HG03025 (cell line): ENCODE measurements around the gene JARID2.

Experiments used
- ATAC-seq: cut with Tn5 transposase; IDR thresholded peaks from one replicate; pipeline ENCODE4 v1.9.1; 2021; ENCODE audit warnings: mild to moderate bottlenecking, moderate library complexity; ENCODE audit not compliant: unreplicated experiment, low FRiP score

Gene JARID2

GRCh38 chr6:15350386-15351083 lies 104.7 kb downstream of the JARID2 start:
- no peak for ATAC-seq

- ATAC-seq: no peak
These were observed 105.8 kb downstream of the JARID2 start for GRCh38 chr6:15351631-15352030.

DNA sequence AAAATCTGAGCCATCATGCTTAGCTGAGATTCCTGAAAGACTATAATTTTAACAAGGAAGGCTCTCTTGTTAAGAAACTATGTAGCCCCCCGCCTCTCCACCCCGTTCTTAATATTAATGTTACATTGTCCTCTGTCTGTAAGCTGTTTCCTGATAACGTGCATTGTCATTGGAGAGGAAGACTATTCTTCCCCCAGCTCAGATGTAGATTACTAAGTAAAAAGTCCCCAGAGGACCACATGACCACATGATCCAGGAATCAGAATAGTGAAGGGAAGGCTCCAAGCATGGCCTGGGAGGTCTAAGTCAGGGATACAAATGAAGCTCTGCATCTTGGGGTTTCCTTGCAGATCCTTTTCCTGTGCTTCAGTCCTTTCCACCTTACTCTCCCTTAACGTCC lies 106.4 kb downstream of the JARID2 start:
- no peak for ATAC-seq

DNA sequence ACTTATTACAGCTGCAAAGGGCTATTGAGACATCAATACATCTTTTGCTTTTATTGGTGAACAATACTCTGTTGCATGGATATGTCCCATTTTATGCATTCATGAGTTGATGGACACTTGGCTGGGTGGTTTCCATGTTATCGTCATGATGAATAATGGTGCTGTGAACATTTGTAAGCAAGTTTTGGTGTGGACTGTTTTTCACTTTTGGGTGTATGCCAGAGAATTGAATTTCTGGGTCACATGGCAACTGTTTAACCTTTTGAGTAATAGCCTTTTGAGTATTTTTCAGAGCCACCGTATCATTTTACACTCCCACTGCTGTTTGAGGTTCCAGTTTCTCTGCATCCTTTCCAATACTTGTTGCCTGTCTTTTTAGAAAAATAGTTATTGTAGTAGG lies 107.0 kb downstream of the JARID2 start:
- no peak for ATAC-seq

DNA sequence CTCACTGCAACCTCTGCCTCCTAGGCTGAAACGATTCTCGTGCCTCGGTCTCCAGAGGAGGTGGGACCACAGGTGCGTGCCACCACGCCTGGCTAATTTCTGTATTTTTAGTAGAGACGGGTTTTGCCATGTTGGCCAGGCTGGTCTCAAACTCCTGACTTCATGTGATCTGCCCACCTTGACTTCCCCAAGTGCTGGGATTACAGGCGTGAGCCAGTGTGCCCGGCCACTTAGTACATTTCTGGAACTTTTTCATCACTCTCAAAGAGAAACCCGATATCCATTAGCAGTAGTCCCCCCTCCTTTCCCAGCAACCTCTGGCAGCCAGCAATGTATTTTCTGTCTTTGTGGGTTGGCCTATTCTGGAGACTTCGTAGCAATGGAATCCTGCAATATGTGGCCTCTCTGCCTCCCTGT lies 109.8 kb downstream of the JARID2 start:
- no peak for ATAC-seq

GRCh38 chr6:15356179-15356578 lies 110.3 kb downstream of the JARID2 start:
- no peak for ATAC-seq

GRCh38 chr6:15356937-15357336 lies 111.1 kb downstream of the JARID2 start:
- no peak for ATAC-seq

- ATAC-seq: no peak
These were observed 111.9 kb downstream of the JARID2 start for GRCh38 chr6:15357782-15358181.

DNA sequence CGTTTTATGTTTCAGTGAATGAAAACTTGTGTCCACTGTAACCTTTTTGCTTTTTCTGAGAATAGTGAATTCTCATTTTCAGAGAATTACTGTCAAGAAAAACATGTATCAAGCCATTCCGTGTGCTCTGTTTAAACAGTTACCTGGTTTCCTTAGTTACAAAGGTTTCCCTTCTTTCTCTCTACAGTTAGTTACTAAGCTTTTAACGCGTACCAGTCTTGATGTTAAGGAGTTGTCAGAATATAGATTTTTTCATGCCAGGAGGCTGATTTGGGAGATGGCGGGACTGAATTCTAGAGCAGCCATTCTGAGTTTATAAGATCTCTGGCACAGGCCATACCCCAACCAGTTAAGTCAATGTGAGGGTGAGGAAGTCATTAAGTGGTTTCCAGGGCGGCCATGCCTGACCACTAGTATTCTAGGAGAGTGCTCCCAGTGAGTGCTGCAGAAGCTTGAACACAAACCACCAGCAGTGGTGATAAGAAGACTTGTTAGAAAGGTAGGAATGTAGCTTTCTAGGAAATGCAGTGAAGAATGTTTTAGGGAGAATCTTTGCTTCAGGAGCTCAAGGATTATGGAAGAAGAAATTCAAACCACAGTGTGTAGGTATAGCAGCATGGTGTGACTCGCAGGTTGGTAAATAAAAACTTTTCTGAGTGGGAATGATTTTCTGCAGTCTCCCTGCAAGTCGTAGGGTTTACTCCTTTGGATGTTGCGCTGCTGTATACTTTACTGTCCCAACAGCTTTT lies 112.9 kb downstream of the JARID2 start:
- ATAC-seq: no peak

DNA sequence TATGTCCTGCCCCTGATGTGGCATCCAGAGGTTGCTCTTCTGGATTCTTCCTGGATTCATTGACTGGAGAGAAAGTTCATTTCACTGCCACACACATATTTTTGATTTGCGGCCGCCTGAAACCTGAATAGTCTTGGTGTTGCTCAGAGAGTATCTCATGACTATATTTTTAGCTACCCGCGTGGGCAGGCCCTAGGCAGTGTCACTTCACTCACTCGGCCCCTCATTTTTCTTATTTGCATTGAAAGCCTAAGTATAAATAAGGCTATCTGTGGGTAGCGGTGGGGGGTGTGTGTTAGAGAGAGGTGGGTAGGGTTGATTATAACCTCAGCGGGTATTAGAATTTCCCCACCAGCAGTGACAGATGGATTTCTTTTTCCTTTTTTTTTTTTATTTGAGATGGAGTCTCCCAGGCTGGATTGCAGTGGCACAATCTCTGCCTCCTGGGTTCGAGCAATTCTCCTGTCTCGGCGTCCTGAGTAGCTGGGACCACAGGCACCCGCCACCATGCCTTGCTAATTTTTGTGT lies 113.5 kb downstream of the JARID2 start:
- ATAC-seq: peak; percentile 59

- ATAC-seq: no peak
These were observed 114.4 kb downstream of the JARID2 start for GRCh38 chr6:15360300-15360699.

GRCh38 chr6:15361197-15361596 lies 115.3 kb downstream of the JARID2 start:
- no peak for ATAC-seq

DNA sequence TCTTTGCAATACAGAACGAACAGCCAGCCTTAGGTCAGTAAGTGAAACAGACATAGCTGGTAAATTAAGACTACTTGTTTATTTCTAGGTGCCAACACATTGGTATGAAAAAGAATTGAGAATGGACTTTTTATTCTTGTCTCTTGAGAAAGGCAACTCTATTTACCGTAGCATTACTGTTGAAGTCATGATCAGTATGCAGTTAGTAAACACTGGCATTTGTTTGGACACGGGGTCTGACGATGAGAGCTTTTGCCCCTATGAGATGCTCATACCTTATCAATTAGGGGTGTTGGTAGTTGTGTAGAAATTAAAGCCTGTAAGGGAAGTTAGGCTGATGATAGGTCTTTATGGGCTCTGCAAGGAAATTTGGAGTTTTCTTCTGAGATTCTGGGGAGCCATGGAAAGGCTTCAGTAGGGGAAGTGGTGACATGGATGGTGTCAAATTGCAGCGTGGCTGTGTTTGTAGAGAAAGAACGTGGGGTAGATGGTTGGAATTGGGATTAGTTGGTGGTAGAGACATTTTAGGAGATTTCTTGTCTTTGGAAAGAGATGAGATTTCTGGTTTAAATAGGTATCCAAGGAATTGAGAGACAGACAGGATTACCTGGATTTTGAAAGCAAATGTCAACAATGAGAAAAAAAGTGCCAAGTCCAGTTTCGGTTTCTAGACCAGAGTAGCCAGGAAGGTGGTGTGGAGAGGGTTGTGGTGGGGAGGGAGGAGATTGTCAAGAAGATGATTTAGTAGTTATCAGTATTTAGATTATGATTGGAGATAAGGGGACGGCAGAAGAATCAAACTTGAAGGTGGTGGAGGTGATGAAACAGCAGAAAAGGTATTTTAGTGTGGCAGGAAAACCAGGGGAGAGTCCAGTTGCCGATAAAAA lies 116.6 kb downstream of the JARID2 start:
- ATAC-seq: no peak

DNA sequence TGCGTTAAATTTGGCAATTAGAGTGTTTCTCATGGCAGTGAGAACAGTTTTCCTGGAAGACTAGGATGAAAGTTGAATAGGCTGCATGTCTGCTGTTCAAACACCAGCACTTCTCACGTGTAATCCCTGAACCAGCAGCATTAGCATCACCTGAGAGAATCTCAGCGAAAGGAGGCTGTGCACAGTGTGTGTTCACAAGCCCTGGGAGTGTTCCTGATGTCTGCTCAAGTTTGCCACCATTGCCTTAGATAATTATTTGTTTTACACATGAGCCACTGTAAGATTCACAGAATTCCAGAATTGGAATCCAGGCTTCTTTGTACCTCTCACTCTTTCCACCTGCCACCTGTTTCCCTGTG lies 117.3 kb downstream of the JARID2 start:
- no peak for ATAC-seq

DNA sequence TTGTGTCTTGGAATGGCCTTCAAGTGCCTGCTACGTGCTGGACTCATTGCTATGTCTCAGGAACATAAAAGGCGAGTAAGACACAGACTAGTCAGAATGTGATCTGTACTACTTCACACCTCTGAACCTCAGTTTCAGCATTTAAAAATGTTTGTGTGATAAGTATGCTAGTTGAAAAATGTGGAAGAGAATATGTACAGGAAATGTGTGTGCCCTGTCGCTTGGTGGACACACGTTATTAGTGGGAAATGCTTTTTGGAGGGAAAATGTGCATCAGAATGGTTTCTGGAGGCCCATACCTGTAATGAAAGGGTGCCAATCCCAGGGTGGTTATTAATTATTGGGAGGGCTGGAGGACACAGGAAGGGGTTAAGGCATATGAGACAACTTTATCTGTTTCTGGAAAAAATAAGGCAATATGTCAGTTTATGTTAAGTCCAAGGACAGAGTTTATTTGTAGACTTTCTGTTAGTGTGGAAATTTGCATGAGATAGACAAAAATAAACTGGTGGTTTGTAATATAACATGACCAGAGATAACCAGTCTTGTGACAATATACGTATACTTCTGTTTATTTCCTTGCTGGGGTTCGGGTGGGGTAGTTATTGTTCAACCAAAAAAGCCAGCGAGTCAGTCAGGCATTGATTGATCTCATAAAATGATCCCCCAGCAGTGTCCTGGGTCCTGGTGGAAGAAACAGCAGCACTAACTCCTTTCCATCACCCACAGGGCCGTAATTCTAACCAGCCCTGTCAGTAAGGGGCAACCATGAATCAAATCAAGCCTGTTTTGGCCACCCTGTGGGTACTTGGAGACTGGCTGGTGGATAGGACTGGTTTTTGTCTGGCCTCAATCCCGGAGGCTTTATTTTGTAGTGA lies 117.9 kb downstream of the JARID2 start:
- no peak for ATAC-seq

- ATAC-seq: no peak
These were observed 118.7 kb downstream of the JARID2 start for GRCh38 chr6:15364401-15365037.

DNA sequence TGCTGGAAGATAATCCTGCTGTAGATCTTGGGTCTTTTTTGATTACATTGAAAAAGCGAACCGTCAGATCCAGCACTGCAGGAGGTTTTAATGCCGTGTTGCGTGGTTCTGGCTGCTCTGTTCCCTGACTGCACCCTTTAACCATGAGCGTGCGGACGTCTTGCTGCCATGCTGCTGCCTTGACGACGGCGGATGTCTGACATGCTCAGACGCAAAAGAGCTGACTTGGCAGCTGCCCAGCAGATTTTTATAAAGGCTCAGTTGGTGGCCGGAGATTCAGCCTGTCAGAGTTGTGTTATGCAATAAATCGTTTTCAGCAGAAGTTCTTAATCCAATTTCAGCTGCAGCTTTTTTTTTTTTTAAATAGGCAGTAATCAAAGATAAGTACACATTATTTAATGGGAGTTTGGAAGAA lies 119.4 kb downstream of the JARID2 start:
- ATAC-seq: no peak

DNA sequence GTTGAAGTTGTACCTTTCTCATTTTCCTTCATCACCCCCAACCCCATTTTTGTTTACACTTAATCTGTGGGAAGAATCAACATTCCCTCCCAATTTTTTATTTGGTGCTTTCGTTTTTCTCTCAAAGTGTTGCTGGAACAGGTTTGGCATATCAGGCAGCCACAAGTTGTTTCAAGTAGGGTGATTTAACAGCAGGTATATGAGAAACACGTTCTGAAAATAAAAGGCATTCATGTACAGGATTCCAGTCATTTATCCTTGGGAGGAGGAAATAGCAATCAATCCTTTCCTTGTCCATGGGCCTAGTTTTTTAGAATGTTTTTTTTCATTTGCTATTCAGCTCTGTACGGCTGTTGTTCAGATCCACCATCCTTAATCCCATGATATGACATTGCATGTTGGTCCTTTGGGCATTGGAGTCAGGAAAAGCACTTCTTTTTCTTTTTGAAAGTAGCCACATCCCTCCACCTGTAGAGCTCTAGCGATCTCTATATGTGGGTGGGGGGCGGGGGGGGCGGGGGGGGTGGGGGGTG lies 120.2 kb downstream of the JARID2 start:
- no peak for ATAC-seq

- ATAC-seq: no peak
These were observed 121.0 kb downstream of the JARID2 start for GRCh38 chr6:15366879-15367278.
